Epithelial cell of prostate (primary cell): ENCODE results near the gene KCNAB2.

Source experiments
- DNase-seq: peaks from one replicate; pipeline ENCODE4 v3.0.0-alpha.2; 2011; ENCODE audit warnings: low read depth, low spot score
- H3K27ac ChIP-seq: fragments of 450-650 bp; 2 replicates; pipeline ENCODE4 v1.5.1; 2017; ENCODE audit warnings: mild to moderate bottlenecking

The KCNAB2 gene

GRCh38 chr1:6142036-6142621 is 96.4 kb downstream of the KCNAB2 start:
- no peak overlapping the region for H3K27ac ChIP-seq
- no peak for DNase-seq

GRCh38 chr1:6142734-6143133 is 97.0 kb downstream of the KCNAB2 start:
- H3K27ac ChIP-seq = no peak overlapping the region
- no peak for DNase-seq

- DNase-seq = no peak
- H3K27ac ChIP-seq = no peak overlapping the region
These were observed 97.7 kb downstream of the KCNAB2 start for GRCh38 chr1:6143395-6143794.

- no peak for DNase-seq
- no peak overlapping the region for H3K27ac ChIP-seq
These were observed 98.5 kb downstream of the KCNAB2 start for GRCh38 chr1:6144175-6144574.

GRCh38 chr1:6144647-6145395 is 99.1 kb downstream of the KCNAB2 start:
- no peak overlapping the region for H3K27ac ChIP-seq
- DNase-seq = no peak

GRCh38 chr1:6145396-6145750 is 99.7 kb downstream of the KCNAB2 start:
- DNase-seq = no peak
- no peak overlapping the region for H3K27ac ChIP-seq

GRCh38 chr1:6145864-6146410 is 100.2 kb downstream of the KCNAB2 start:
- H3K27ac ChIP-seq = no peak overlapping the region
- DNase-seq = no peak

- DNase-seq = no peak
- no peak overlapping the region for H3K27ac ChIP-seq
These were observed 103.0 kb downstream of the KCNAB2 start for GRCh38 chr1:6148497-6149241.

- H3K27ac ChIP-seq = no peak overlapping the region
- no peak for DNase-seq
These were observed 103.9 kb downstream of the KCNAB2 start for GRCh38 chr1:6149597-6149996.

GRCh38 chr1:6150006-6150938 is 104.6 kb downstream of the KCNAB2 start:
- DNase-seq = no peak

More at GRCh38 chr1:6150006-6150938, 104.6 kb downstream of the KCNAB2 start:
- no peak overlapping the region for H3K27ac ChIP-seq
